ENCODE results near the gene KLC4. TPM values are rescaled to one million over a fixed set of nuclear protein-coding genes. Genes with fewer than 3 reads are reported as not detected.

KLC4 gene
- total and polyA plus RNA-seq, 9 of the 15 experiments (the other 6 are each of a cell fraction or from before 2014, with no cell fraction given) = 1.7 to 16.2 (median 7.7) TPM

GRCh38 chr6:43119482-43119881 lies 60.1 kb downstream of the KLC4 start:
- Histone ChIP-seq H3K9me1 (ENCODE audit: control insufficient read depth, insufficient read depth, low read length) (no peaks in the 10 kb centered on the region), H3K9me3 (replicated peaks; ENCODE audit: control insufficient read depth, insufficient read depth, low read depth, low read length) (no peaks in the 10 kb centered on the region), H3K4me2 (ENCODE audit: insufficient read depth, low read length) (no peak overlapping the region), H2AFZ (ENCODE audit: low read depth, low read length) (peak overlapping the region; percentile 24; the same call in 1 of the 2 replicates), H3K79me2 (ENCODE audit: control insufficient read depth, insufficient read depth, low read length) (no peaks in the 10 kb centered on the region), H3K27me3 (ENCODE audit: control insufficient read depth in 2 of 2, insufficient read depth in 2 of 2, low read length in 2 of 2) (no peaks in the 10 kb centered on the region), H3K36me3 (ENCODE audit: control insufficient read depth, insufficient read depth, low read length) (no peaks in the 10 kb centered on the region), H3K9ac (ENCODE audit: insufficient read depth in 1 of 2, low read depth in 2 of 2, low read length in 2 of 2) (peak overlapping the region in 1 of 2 experiments; percentile 43; a peak in 1 of 4 replicates), H4K20me1 (replicated peaks; ENCODE audit: control insufficient read depth, insufficient read depth, low read length) (no peaks in the 10 kb centered on the region), H3K27ac (ENCODE audit: extremely low read depth, low read depth, low read length) (no peak overlapping the region), H3K4me3 (no peak overlapping the region), H3K4me1 (replicated peaks in 1 of 2; ENCODE audit: control insufficient read depth in 2 of 2, insufficient read depth in 2 of 2, low read length in 2 of 2) (peaks cover 16 to 27% of the 10 kb centered on the region in 2 experiments)
- ATAC-seq = no peak
- DNase-seq (ENCODE audit: extremely low read depth in 1 of 4, low spot score in 3 of 4) = no peak
- no peak for FAIRE-seq
- TF ChIP-seq ZNF263 (CRISPR knock-in tag; IDR thresholded peaks at IDR 0.05; ENCODE audit: borderline replicate concordance) (peak; percentile 63; the same call in 1 of the 2 replicates), KHSRP (IDR thresholded peaks at IDR 0.05) (no peak), PREB (CRISPR knock-in tag; IDR thresholded peaks at IDR 0.05) (no peak), RBM22 (IDR thresholded peaks at IDR 0.05; ENCODE audit: low read depth, low read length, poor library complexity, severe bottlenecking) (no peak), ARID3B (CRISPR knock-in tag; IDR thresholded peaks at IDR 0.05; ENCODE audit: borderline replicate concordance) (no peak), ZBTB26 (CRISPR knock-in tag; IDR thresholded peaks at IDR 0.05) (no peak), TBP (optimal IDR thresholded peaks at IDR 0.05; ENCODE audit: low read depth, low read length) (no peak), ATF2 (CRISPR knock-in tag; IDR thresholded peaks at IDR 0.05) (no peak)
- 16% methylated on average over 4 of the region's 4 CpGs for WGBS (ENCODE audit: insufficient coverage, low coverage, missing lambda C conversion rate)
- POLR2A ChIA-PET = interaction anchor here (1.1 kb wide), 1 partner anchor 9 kb away, joined by 6 read pairs; no protein-coding TSS in a partner anchor
- CTCF ChIA-PET (ENCODE audit: low intra/inter-chr PET ratio) = no interaction called here
- no TSS peak for BruUV-seq (replicated peaks)
- intact Hi-C loops (cut with micrococcal nuclease) = no loop called here
- in situ Hi-C loops (cut with MboI) = no loop called here
